Calu3 (cell line): Measurements from ENCODE around the gene MYO1G. TPM values are rescaled to one million over a fixed set of nuclear protein-coding genes. Genes with fewer than 3 reads are reported as not detected.

ENCODE experiments used
- BruUV-seq: library from RNA; stranded (reverse); fragments of 400-500 nt; replicated peaks from 2 replicates; lab custom pipeline; 2021; lab: Mats Ljungman, UMichigan
- CTCF ChIA-PET: fragments of 300-600 bp; sonication (Branson Sonifier 250); formaldehyde crosslinking; loops from one replicate; lab custom pipeline; 2022; ENCODE audit warnings: antibody characterized with exemption; lab: Charles Lee
- DNase-seq: peaks from one replicate; pipeline ENCODE4 v3.0.0; 2022
- H3K27ac Mint-ChIP-seq: one replicate; pipeline ENCODE4 v1.8.0; 2022; ENCODE audit warnings: mixed read lengths; ENCODE audit not compliant: unreplicated experiment
- H3K27me3 Mint-ChIP-seq: one replicate; pipeline ENCODE4 v1.8.0; 2022; ENCODE audit warnings: mixed read lengths; ENCODE audit not compliant: unreplicated experiment
- H3K36me3 Mint-ChIP-seq: one replicate; pipeline ENCODE4 v1.8.0; 2022; ENCODE audit warnings: mild to moderate bottlenecking, moderate library complexity, mixed read lengths; ENCODE audit not compliant: insufficient read depth, unreplicated experiment
- H3K4me1 Mint-ChIP-seq: one replicate; pipeline ENCODE4 v1.8.0; 2022; ENCODE audit warnings: mild to moderate bottlenecking, low read depth, mixed read lengths; ENCODE audit not compliant: unreplicated experiment
- H3K4me3 Mint-ChIP-seq: one replicate; pipeline ENCODE4 v1.8.0; 2022; ENCODE audit warnings: mild to moderate bottlenecking, low read depth, moderate library complexity, mixed read lengths; ENCODE audit not compliant: unreplicated experiment
- H3K9me3 Mint-ChIP-seq: one replicate; pipeline ENCODE4 v1.8.0; 2022; ENCODE audit warnings: low read depth, mixed read lengths; ENCODE audit not compliant: unreplicated experiment
- CTCF ChIP-seq: fragments of 200-600 bp; IDR thresholded peaks from one replicate; pipeline ENCODE4 v1.8.0; 2022; ENCODE audit warnings: antibody characterized with exemption; ENCODE audit not compliant: unreplicated experiment
- intact Hi-C: fragments of 100-400 bp; cut with micrococcal nuclease; formaldehyde crosslinking; loops from one replicate; pipeline ENCODE4 v1.10.0; 2022; ENCODE audit not compliant: unreplicated experiment
- total RNA-seq: library from RNA; stranded (reverse); gene quantifications from 2 replicates; pipeline ENCODE4 v1.2.3, GENCODE V29; 2022

Gene MYO1G
- total RNA-seq, 1 experiment from 2014 or later = 0.33 TPM

- no TSS peak for BruUV-seq
- intact Hi-C loops = loop anchor here (1.0 kb wide), 1 partner anchor 126 kb away; no protein-coding TSS in a partner anchor
- CTCF ChIA-PET = interaction anchor here (0.7 to 5.0 kb wide), 3 partner anchors 13 to 151 kb away, joined by 3 to 30 read pairs (median 3); no protein-coding TSS in a partner anchor
- H3K27ac Mint-ChIP-seq = peak overlapping the region; percentile 98
- H3K4me1 Mint-ChIP-seq = peaks cover 65% of the 10 kb centered on the region
- H3K4me3 Mint-ChIP-seq = peak overlapping the region; percentile 86
- no peaks in the 10 kb centered on the region for H3K27me3 Mint-ChIP-seq
- peaks cover 2% of the 10 kb centered on the region for H3K9me3 Mint-ChIP-seq
- no peak for TF ChIP-seq CTCF
- peaks cover 80% of the 10 kb centered on the region for H3K36me3 Mint-ChIP-seq
- no peak for DNase-seq
Measured at GRCh38 chr7:44985900-44986217, 7.0 kb upstream of the MYO1G start.

- H3K4me1 Mint-ChIP-seq = peaks cover 58% of the 10 kb centered on the region
- intact Hi-C loops = no loop called here
- H3K27ac Mint-ChIP-seq = peak overlapping the region; percentile 98
- peak overlapping the region; percentile 86 for H3K4me3 Mint-ChIP-seq
- BruUV-seq = TSS peak; percentile 69
- TF ChIP-seq CTCF = no peak
- peaks cover 2% of the 10 kb centered on the region for H3K9me3 Mint-ChIP-seq
- H3K36me3 Mint-ChIP-seq = peaks cover 83% of the 10 kb centered on the region
- DNase-seq = no peak
- CTCF ChIA-PET = interaction anchor here (0.7 to 5.0 kb wide), 3 partner anchors 12 to 151 kb away, joined by 3 to 30 read pairs (median 3); no protein-coding TSS in a partner anchor
- H3K27me3 Mint-ChIP-seq = no peaks in the 10 kb centered on the region
Measured at GRCh38 chr7:44985033-44985695, 6.3 kb upstream of the MYO1G start.

- Mint-ChIP-seq H3K9me3 (peaks cover 2% of the 10 kb centered on the region), H3K27me3 (no peaks in the 10 kb centered on the region)
- CTCF ChIA-PET = interaction anchor here (0.6 to 5.0 kb wide), 2 partner anchors 11 to 15 kb away, joined by 3 to 30 read pairs; partner anchors contain the start of gene CCM2
Measured at GRCh38 chr7:44984478-44984758, 5.6 kb upstream of the MYO1G start.

GRCh38 chr7:44983742-44984477 lies 5.1 kb upstream of the MYO1G start:
- H3K4me1 Mint-ChIP-seq = peaks cover 48% of the 10 kb centered on the region
- no peaks in the 10 kb centered on the region for H3K27me3 Mint-ChIP-seq
- intact Hi-C loops = no loop called here
- BruUV-seq = no TSS peak
- H3K9me3 Mint-ChIP-seq = peaks cover 2% of the 10 kb centered on the region
- TF ChIP-seq CTCF = no peak
- CTCF ChIA-PET = interaction anchor here (0.6 to 5.0 kb wide), 3 partner anchors 11 to 384 kb away, joined by 3 to 30 read pairs (median 3); partner anchors contain the start of gene CCM2
- H3K4me3 Mint-ChIP-seq = peak overlapping the region; percentile 86
- peaks cover 89% of the 10 kb centered on the region for H3K36me3 Mint-ChIP-seq
- H3K27ac Mint-ChIP-seq = peak overlapping the region; percentile 98
- no peak for DNase-seq

More at GRCh38 chr7:44984478-44984758, 5.6 kb upstream of the MYO1G start:
- Mint-ChIP-seq H3K4me1 (peaks cover 53% of the 10 kb centered on the region), H3K27ac (peak overlapping the region; percentile 98), H3K4me3 (peak overlapping the region; percentile 86), H3K36me3 (peaks cover 85% of the 10 kb centered on the region)
- TF ChIP-seq CTCF = no peak
- no peak for DNase-seq
- BruUV-seq = no TSS peak
- intact Hi-C loops = no loop called here
